ENCODE results near the gene LRIG1.

Gene LRIG1, protein sequence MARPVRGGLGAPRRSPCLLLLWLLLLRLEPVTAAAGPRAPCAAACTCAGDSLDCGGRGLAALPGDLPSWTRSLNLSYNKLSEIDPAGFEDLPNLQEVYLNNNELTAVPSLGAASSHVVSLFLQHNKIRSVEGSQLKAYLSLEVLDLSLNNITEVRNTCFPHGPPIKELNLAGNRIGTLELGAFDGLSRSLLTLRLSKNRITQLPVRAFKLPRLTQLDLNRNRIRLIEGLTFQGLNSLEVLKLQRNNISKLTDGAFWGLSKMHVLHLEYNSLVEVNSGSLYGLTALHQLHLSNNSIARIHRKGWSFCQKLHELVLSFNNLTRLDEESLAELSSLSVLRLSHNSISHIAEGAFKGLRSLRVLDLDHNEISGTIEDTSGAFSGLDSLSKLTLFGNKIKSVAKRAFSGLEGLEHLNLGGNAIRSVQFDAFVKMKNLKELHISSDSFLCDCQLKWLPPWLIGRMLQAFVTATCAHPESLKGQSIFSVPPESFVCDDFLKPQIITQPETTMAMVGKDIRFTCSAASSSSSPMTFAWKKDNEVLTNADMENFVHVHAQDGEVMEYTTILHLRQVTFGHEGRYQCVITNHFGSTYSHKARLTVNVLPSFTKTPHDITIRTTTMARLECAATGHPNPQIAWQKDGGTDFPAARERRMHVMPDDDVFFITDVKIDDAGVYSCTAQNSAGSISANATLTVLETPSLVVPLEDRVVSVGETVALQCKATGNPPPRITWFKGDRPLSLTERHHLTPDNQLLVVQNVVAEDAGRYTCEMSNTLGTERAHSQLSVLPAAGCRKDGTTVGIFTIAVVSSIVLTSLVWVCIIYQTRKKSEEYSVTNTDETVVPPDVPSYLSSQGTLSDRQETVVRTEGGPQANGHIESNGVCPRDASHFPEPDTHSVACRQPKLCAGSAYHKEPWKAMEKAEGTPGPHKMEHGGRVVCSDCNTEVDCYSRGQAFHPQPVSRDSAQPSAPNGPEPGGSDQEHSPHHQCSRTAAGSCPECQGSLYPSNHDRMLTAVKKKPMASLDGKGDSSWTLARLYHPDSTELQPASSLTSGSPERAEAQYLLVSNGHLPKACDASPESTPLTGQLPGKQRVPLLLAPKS

GRCh38 chr3:66500576-66501482 lies at the start of gene LRIG1:
Gene LRIG1, minus strand, starts transcription at chr3:66501022. Its CDS starts 615 bp downstream, at chr3:66500407.
- FAIRE-seq, result no peak

DNA sequence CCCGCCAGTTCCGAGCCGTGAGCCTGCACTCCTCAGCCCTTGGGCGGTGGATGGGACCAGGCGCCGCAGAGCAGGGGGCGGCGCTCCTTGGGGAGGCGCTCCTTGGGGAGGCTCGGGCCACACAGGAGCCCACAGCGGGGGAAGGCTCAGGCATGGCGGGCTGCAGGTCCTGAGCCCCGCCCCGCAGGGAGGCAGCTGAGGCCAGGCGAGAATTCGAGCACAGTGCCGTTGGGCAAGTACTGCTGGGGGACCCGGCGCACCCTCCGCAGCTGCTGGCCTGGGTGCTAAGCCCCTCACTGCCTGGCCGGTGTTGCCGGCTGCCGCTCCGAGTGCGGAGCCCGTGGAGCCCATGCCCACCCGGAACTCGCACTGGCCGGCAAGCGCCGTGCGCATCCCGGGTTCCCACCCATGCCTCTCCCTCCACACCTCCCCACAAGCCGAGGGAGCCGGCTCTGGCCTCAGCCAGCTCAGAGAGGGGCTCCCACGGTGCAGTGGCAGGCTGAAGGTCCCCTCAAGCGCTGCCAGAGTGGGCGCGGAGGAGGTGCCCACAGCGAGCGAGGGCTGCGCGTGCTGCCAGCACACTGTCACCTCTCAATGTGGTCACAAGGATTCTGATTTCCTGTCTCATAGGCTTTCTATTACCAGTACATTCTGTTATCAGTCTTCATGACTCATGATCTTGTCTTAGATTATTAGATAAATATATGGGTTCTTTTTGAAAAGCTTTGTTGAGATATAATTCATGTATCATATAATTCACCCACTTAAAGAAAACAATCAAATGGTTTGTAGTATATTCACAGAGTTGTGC lies 44.0 kb upstream of the LRIG1 start:
- no peak for FAIRE-seq

DNA sequence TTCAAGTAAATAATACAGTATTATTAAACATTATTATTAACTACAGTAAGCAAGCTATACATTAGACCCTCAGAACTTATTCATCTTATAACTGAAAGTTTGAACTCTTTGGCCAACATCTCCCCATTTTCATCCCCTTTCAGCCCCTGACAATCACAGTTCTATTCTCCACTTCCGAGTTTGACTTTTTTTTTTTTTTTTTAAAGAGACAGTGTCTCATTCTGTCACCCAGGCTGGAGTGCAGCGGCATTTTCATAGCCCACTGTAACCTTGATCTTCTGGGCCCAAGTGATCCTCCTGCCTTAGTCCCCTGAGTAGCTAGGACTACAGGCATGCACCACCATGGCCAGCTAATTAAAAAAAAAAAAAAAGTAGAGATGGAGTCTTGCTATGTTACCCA lies 41.3 kb upstream of the LRIG1 start:
- no peak for FAIRE-seq

DNA sequence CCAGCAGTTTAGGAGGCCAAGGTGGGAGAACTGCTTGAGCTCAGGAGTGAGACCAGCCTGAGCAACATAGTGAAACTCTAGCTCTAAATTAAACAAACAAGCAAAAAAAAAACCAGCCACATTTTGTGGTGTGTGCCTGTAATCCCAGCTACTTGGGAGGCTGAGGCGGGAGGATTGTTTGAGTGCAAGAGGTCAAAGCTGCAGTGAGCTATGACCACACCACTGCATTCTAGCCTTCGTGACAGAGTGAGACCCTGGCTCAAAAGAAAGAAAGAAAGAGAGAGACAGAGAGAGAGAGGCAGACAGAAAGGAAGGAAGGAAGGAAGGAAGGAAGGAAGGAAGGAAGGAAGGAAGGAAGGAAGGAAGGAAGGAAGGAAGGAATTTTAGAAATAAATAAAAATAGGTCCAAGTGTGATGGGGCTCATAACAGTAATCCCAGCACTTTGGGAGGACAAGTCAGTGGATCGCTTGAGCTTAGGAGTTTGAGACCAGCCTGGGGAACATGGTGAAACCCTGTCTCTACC lies 38.7 kb upstream of the LRIG1 start:
- no peak for FAIRE-seq

GRCh38 chr3:66538390-66538789 lies 37.6 kb upstream of the LRIG1 start:
- FAIRE-seq, result no peak

DNA sequence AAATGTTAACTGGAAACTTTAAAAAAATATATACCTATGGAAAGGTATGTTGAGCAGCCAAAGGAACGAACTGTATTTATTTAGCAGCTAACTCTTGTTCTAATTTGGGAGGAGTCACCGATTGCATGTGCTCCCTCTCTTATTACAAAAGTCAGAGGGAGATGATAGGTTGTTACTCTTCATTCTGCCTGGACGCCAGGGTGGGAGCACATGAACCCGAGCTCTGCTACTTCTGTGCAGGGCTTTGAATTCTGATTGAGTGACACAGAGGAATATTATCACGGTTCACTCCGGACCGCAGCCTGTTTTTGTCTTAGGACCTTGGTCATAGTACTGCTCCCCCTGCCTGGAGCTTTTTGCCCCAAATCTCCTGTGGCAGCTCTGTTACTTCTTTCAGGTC lies 36.9 kb upstream of the LRIG1 start:
- no peak for FAIRE-seq

DNA sequence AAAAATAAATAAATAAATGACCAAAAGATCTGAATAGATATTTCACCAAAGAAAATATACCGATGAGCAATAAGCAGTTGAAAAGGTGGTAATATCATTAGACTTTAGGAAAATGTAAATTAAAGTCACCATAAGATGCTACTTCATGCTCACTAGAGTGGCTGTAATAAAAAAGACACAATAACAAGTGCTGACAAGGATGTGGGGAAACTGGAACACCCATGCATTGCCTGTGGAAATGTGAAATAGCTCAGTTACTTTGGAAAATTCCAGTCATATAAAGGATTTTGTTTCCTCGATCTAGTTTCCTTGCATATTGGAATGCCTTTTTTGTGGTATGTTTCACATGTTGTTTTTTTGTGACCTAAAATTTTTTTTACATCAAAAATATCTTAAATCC lies 36.0 kb upstream of the LRIG1 start:
- FAIRE-seq, result no peak

- no peak for FAIRE-seq
Observed at GRCh38 chr3:66534304-66534845, 33.6 kb upstream of the LRIG1 start.

DNA sequence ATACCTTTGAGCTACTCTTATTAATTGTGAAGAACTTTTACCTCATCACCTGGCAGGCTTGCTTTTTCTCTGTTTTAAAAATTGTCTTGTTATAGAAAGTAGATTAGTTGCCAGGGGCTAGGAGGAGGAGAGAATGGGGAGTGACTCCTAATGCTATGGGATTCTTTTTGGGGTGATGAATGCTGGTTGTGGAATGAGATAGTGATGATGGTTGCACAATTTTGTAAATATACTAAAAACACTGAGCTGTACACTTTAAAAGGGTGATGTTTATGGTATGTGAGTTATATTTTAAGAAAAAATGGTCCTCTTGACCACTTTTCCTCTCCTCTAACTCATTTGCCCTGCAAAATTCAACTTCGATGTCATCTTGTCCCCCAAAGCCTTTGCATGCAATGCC lies 31.8 kb upstream of the LRIG1 start:
- FAIRE-seq, result no peak

GRCh38 chr3:66532160-66532587 lies 31.4 kb upstream of the LRIG1 start:
- no peak for FAIRE-seq

DNA sequence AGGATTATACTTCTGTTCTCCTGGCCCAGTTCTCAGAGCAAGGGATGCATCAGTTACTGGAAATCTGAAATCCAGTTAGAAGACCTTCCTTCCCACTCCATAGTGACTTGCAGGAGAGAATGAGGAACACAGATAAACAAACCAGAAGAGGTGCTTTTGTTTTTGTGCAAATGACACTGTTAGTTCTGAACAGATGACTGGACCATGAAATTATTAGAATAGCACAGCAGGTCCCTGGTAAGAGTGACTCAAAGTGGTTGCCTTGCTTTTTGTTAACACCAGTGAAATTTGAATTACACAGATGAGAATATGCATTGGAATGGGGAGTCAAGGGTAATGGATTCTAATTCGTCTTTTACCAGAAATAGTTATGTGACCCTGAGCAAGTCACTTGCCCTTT lies 30.4 kb upstream of the LRIG1 start:
- no peak for FAIRE-seq

DNA sequence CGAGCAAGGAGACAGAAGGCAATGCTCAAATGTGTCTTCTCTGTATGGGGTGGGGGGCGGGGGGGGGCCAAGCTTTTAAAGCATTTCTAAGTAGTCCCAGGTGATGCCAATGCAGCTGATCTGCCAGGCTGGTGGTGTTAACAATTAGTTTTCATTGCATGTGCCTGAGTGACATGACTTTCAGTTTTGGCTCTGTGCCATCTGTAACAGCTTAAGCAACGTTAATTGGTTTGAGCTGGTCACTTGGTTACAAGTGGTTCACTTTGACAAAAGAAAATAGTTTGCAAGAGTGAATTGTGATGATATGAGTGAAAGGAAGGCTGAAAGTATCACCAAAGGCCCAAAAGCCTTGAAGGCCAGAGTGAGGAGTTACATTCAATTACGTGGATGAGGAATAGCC lies 26.4 kb upstream of the LRIG1 start:
- no peak for FAIRE-seq

DNA sequence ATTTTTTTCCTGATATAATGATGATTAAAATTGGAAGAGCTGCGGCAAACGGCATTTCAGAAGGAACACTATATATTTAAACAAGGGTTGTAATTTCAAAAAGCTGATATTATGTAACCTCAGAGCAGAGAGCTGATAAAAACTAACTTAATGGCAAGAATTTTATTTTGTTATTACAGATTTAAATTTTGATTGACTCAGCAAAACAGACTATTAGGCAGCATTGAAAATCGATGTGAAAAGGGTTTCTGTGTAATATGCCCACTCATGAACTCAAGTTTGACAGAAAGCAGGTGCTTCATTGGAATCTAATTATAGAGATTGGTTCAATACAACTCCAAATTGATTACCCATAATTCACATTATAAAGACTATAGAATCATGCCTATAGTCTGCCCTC lies 24.9 kb upstream of the LRIG1 start:
- no peak for FAIRE-seq

- FAIRE-seq, result no peak
Observed at GRCh38 chr3:66520724-66521123, 19.9 kb upstream of the LRIG1 start.

DNA sequence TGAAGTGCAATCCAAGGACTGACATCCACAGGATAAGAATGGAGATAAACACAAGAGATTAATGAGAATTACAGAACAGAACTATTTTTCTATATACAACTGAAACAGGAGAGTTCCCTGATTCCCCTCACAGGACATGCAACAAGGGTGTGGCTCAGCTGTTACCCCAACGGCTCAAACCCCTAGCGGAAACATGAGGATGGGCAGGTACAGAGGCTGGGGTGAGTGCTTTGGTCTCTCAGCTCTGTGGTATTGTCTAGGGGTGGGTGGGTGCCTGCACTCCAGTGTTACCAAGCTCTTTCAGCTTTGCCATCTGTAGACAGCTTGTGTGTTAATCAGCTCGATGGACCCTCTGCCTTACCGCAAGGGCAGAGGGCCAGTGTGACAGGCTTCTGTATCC lies 17.8 kb upstream of the LRIG1 start:
- no peak for FAIRE-seq

DNA sequence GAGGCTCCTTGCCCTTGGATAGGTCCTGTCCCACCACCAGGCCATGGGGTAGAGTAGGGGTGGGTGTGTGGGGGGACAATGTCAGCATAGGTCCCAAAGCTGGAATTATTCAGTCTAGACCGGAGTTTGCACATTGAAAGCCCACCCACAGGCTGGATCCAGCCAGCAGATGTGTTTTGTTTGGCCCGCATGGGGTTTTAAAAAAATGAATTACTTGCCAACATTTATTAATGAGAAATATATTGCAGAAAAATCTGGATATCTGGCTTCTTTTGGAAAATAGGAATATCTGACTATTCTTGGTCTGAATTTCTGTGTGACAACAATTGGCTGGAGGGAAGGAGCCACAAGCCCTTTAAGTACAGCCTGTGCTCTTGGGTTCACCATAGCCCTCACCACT lies 17.3 kb upstream of the LRIG1 start:
- no peak for FAIRE-seq

GRCh38 chr3:66517241-66517640 lies 16.4 kb upstream of the LRIG1 start:
- FAIRE-seq, result no peak

GRCh38 chr3:66508461-66508860 lies 7.6 kb upstream of the LRIG1 start:
- FAIRE-seq, result no peak

DNA sequence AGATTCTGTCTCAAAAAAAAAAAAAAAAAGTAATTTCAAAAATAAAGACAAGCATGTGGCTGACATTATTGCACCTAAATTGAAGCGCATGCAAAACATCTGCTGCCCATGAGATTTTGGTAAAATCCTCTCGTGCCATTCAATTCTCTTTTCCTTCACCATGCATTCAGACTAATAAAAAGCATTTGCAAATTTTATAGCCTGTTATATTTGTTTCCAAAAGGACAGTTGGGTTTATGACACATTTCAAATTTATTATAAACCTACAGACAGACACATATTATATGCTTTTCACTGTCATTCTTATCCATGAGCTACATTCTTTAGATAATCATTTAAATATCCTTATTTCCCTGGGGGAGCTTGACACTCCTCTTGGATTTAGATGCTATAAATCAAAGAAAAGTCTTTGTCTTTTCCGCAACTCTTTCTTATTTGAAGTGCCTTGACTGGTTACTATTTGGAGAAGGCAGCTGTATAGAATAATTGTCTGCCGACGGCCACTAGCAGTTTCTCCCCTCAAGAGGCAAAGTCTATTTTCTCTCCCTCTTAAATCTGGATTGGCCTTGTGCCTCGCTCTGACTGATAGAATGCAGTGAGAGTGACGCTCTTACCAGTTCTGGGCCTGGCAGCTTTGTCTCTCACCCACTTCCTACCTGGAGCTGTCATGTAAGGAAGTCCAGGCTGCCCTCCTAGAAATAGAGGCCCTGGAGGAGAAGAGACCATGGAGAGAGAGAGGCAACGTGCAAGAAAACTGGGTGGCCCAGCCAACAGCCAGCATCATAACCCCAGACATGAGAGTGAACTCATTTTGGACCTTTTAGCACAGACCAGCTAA lies 6.8 kb upstream of the LRIG1 start:
- no peak for FAIRE-seq

- no peak for FAIRE-seq
Observed at GRCh38 chr3:66506154-66506553, 5.3 kb upstream of the LRIG1 start.

Measured in TTC549 (cell line).